Panc1 (cell line): Measurements from ENCODE around the gene PHRF1. TPM values are rescaled to one million over a fixed set of nuclear protein-coding genes. Genes with fewer than 3 reads are reported as not detected.

Experiments used
- ATAC-seq: fragments of 200-7000 bp; cut with Tn5 transposase; 2 replicates; pipeline ENCODE4 v1.9.1; 2020; ENCODE audit warnings: mild to moderate bottlenecking, moderate library complexity
- BruUV-seq: library from RNA; stranded (reverse); fragments of 400-500 nt; replicated peaks from 2 replicates; lab custom pipeline; 2021; lab: Mats Ljungman, UMichigan
- CTCF ChIA-PET: fragments of 300-600 bp; sonication (Branson Sonifier 250); formaldehyde crosslinking; loops from one replicate; lab custom pipeline; 2022; ENCODE audit warnings: antibody characterized with exemption; lab: Charles Lee
- POLR2A ChIA-PET: fragments of 300-600 bp; sonication (Branson Sonifier 250); formaldehyde crosslinking; loops from one replicate; lab custom pipeline; 2022; ENCODE audit warnings: antibody characterized with exemption; lab: Charles Lee
- DNase-seq: peaks from one replicate; pipeline ENCODE4 v3.0.0-alpha.2; 2010; ENCODE audit warnings: low read depth, low spot score
- H3K27ac ChIP-seq: 2 replicates; pipeline ENCODE4 v1.5.1; 2011; ENCODE audit warnings: mild to moderate bottlenecking, low read length, inconsistent platforms
- H3K27me3 ChIP-seq: fragments of 200-500 bp; sonication (Bioruptor generic); 2 replicates; pipeline ENCODE4 v1.6.0; 2014; ENCODE audit warnings: low read length, inconsistent platforms; ENCODE audit not compliant: control insufficient read depth, insufficient read depth
- H3K36me3 ChIP-seq: fragments of 200-500 bp; sonication (Bioruptor generic); 2 replicates; pipeline ENCODE4 v1.5.1; 2014; ENCODE audit warnings: inconsistent platforms, mild to moderate bottlenecking, low read length, moderate library complexity; ENCODE audit not compliant: control insufficient read depth, insufficient read depth
- H3K4me1 ChIP-seq: 2 replicates; pipeline ENCODE4 v1.5.1; 2011; ENCODE audit warnings: inconsistent platforms, mild to moderate bottlenecking, low read length, moderate library complexity; ENCODE audit not compliant: control insufficient read depth, insufficient read depth
- H3K4me3 ChIP-seq, 2 experiments: 2 replicates each; pipeline ENCODE4 v1.5.1; 2011 to 2012; ENCODE audit warnings: low read depth in 2 of 2, low read length in 2 of 2, mild to moderate bottlenecking in 2 of 2, inconsistent platforms in 1 of 2, moderate library complexity in 1 of 2
- H3K9me3 ChIP-seq: fragments of 200-500 bp; sonication (Bioruptor generic); 2 replicates; pipeline ENCODE4 v1.5.1; 2014; ENCODE audit warnings: low read depth, mild to moderate bottlenecking, inconsistent platforms, low read length, moderate library complexity; ENCODE audit not compliant: control insufficient read depth, insufficient read depth
- POLR2AphosphoS5 ChIP-seq: IDR thresholded peaks from 2 replicates; pipeline ENCODE4 v1.6.1; 2012; ENCODE audit warnings: mild to moderate bottlenecking, low read depth, low read length, moderate library complexity
- SIN3A ChIP-seq: IDR thresholded peaks from 2 replicates; pipeline ENCODE4 v1.6.1; 2012; ENCODE audit warnings: low read depth, mild to moderate bottlenecking, low read length, moderate library complexity, borderline replicate concordance; ENCODE audit not compliant: insufficient read depth
- TCF7L2 ChIP-seq: IDR thresholded peaks from 2 replicates; pipeline ENCODE4 v1.6.1; 2011; ENCODE audit warnings: mild to moderate bottlenecking, low read depth, low read length, inconsistent platforms
- in situ Hi-C: cut with HindIII; loops from 2 replicates; pipeline ENCODE4 v1.10.0; 2016; ENCODE audit warnings: low sequenced_read_pairs, low pct_unique_long_range_greater_than_20kb
- intact Hi-C: fragments of 100-400 bp; cut with micrococcal nuclease; formaldehyde crosslinking; loops from one replicate; pipeline ENCODE4 v1.10.0; 2022; ENCODE audit not compliant: unreplicated experiment
- total RNA-seq: library from RNA; stranded (reverse); gene quantifications from one replicate; pipeline ENCODE4 v1.2.1, GENCODE V29; 2021; ENCODE audit not compliant: unreplicated experiment
- TF ChIP-seq, protein P1 (sequence below): fragments of 450-650 bp; IDR thresholded peaks from 2 replicates; pipeline ENCODE4 v1.5.1; 2017; ENCODE audit warnings: mild to moderate bottlenecking
- TF ChIP-seq, protein P2 (sequence below), 2 experiments: IDR thresholded peaks; 2 replicates each; pipeline ENCODE4 v1.6.1; 2011 to 2012; ENCODE audit warnings: low read depth in 2 of 2, control low read depth in 1 of 2, low read length in 1 of 2, mild to moderate bottlenecking in 1 of 2, moderate library complexity in 1 of 2; ENCODE audit not compliant: insufficient read depth in 1 of 2

The PHRF1 gene
- total RNA-seq, 1 experiment from 2014 or later = 90.6 TPM

DNA sequence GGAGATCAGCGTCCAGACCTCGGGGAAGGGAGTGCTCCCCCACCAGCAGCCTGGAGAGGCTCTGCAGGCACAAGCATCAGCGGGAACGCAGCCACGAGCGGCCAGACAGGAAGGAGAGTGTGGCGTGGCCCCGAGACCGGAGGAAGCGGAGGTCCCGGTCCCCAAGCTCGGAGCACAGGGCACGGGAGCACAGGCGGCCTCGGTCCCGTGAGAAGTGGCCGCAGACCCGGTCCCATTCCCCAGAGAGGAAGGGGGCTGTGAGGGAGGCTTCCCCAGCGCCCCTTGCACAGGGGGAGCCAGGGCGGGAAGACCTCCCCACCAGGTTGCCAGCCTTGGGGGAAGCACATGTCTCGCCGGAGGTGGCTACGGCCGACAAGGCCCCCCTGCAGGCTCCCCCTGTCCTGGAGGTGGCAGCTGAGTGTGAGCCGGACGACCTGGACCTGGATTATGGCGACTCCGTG, 32.6 kb downstream of the PHRF1 start:
- no peaks in the 10 kb centered on the region for H3K9me3 ChIP-seq
- DNase-seq (no peak), ATAC-seq (no peak)
- H3K4me1 ChIP-seq = peaks cover 21% of the 10 kb centered on the region
- H3K27me3 ChIP-seq = no peaks in the 10 kb centered on the region
- in situ Hi-C loops = no loop called here
- no peak overlapping the region for H3K27ac ChIP-seq
- TSS peak; percentile 46 for BruUV-seq
- peaks cover 38% of the 10 kb centered on the region for H3K36me3 ChIP-seq
- intact Hi-C loops = no loop called here
- CTCF ChIA-PET = no interaction called here
- H3K4me3 ChIP-seq = no peak overlapping the region
- POLR2A ChIA-PET = interaction anchor here (1.2 kb wide), 1 partner anchor 24 kb away, joined by 5 read pairs; no protein-coding TSS in a partner anchor
- TF ChIP-seq SIN3A = no peak
- TF ChIP-seq, protein P1, sequence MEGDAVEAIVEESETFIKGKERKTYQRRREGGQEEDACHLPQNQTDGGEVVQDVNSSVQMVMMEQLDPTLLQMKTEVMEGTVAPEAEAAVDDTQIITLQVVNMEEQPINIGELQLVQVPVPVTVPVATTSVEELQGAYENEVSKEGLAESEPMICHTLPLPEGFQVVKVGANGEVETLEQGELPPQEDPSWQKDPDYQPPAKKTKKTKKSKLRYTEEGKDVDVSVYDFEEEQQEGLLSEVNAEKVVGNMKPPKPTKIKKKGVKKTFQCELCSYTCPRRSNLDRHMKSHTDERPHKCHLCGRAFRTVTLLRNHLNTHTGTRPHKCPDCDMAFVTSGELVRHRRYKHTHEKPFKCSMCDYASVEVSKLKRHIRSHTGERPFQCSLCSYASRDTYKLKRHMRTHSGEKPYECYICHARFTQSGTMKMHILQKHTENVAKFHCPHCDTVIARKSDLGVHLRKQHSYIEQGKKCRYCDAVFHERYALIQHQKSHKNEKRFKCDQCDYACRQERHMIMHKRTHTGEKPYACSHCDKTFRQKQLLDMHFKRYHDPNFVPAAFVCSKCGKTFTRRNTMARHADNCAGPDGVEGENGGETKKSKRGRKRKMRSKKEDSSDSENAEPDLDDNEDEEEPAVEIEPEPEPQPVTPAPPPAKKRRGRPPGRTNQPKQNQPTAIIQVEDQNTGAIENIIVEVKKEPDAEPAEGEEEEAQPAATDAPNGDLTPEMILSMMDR = no peak
- TF ChIP-seq, protein P2, sequence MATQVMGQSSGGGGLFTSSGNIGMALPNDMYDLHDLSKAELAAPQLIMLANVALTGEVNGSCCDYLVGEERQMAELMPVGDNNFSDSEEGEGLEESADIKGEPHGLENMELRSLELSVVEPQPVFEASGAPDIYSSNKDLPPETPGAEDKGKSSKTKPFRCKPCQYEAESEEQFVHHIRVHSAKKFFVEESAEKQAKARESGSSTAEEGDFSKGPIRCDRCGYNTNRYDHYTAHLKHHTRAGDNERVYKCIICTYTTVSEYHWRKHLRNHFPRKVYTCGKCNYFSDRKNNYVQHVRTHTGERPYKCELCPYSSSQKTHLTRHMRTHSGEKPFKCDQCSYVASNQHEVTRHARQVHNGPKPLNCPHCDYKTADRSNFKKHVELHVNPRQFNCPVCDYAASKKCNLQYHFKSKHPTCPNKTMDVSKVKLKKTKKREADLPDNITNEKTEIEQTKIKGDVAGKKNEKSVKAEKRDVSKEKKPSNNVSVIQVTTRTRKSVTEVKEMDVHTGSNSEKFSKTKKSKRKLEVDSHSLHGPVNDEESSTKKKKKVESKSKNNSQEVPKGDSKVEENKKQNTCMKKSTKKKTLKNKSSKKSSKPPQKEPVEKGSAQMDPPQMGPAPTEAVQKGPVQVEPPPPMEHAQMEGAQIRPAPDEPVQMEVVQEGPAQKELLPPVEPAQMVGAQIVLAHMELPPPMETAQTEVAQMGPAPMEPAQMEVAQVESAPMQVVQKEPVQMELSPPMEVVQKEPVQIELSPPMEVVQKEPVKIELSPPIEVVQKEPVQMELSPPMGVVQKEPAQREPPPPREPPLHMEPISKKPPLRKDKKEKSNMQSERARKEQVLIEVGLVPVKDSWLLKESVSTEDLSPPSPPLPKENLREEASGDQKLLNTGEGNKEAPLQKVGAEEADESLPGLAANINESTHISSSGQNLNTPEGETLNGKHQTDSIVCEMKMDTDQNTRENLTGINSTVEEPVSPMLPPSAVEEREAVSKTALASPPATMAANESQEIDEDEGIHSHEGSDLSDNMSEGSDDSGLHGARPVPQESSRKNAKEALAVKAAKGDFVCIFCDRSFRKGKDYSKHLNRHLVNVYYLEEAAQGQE (IDR thresholded peaks at IDR 0.05; ENCODE audit: insufficient read depth in 1 of 2, low read depth in 2 of 2, low read length in 1 of 2) = no peak
- no peak for TF ChIP-seq TCF7L2
- no peak for TF ChIP-seq POLR2AphosphoS5

DNA sequence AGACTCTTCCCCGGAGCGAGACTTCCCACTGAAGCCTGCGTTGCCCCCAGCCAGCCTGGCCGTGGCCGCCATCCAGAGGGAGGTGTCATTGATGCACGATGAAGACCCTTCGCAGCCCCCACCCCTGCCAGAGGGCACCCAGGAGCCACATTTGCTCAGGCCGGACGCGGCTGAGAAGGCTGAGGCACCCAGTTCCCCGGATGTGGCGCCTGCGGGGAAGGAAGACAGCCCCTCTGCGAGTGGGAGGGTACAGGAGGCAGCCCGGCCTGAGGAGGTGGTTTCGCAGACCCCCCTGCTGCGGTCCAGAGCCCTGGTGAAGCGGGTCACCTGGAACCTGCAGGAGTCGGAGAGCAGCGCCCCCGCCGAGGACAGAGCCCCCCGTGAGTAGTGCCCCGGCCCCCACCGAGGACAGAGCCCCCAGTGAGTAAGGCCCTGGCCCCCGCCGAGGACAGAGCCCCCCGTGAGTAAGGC, 33.1 kb downstream of the PHRF1 start:
- ATAC-seq (no peak), DNase-seq (no peak)
- peaks cover 38% of the 10 kb centered on the region for H3K36me3 ChIP-seq
- BruUV-seq = no TSS peak
- peaks cover 26% of the 10 kb centered on the region for H3K4me1 ChIP-seq
- in situ Hi-C loops (no loop called here), intact Hi-C loops (no loop called here)
- TF ChIP-seq, protein P1 = no peak
- TF ChIP-seq, protein P2 (IDR thresholded peaks at IDR 0.05; ENCODE audit: insufficient read depth in 1 of 2, low read depth in 2 of 2, low read length in 1 of 2) = no peak
- TF ChIP-seq TCF7L2 (no peak), SIN3A (no peak), POLR2AphosphoS5 (no peak)
- CTCF ChIA-PET = no interaction called here
- no peak overlapping the region for H3K27ac ChIP-seq
- H3K9me3 ChIP-seq = no peaks in the 10 kb centered on the region
- no peak overlapping the region for H3K4me3 ChIP-seq
- POLR2A ChIA-PET = no interaction called here
- no peaks in the 10 kb centered on the region for H3K27me3 ChIP-seq
